Activated CD8-positive, alpha-beta T cell treated with anti-CD3 and anti-CD28 coated beads for 36 hours (primary cell): ENCODE data around the gene ZNF12. TPM values are rescaled to one million over a fixed set of nuclear protein-coding genes. Genes with fewer than 3 reads are reported as not detected.
A peak's percentile ranks its signal among the peaks of the same experiment; 100 is the strongest.
"Not testable (repeated sequence)": the region's sequence is repeated elsewhere in the genome, so short reads cannot be mapped to it uniquely, and the experiment has no call there.

Experiments used
- ATAC-seq: fragments of 200-7000 bp; cut with Tn5 transposase; one replicate; pipeline ENCODE4 v1.10.0; 2021; ENCODE audit warnings: mild to moderate bottlenecking, moderate library complexity
- CTCF ChIA-PET: fragments of 350-600 bp; sonication (Branson Sonifier 250); formaldehyde crosslinking; loops from one replicate; lab custom pipeline; 2021; ENCODE audit warnings: antibody characterized with exemption; lab: Charles Lee
- POLR2A ChIA-PET: fragments of 350-600 bp; sonication (Branson Sonifier 250); formaldehyde crosslinking; loops from one replicate; lab custom pipeline; 2021; ENCODE audit warnings: antibody characterized with exemption; lab: Charles Lee
- DNase-seq: peaks from one replicate; pipeline ENCODE4 v3.0.0-alpha.2; 2020
- H3K27ac Mint-ChIP-seq: one replicate; pipeline ENCODE4 v1.8.0; 2021; ENCODE audit warnings: mild to moderate bottlenecking, mixed read lengths
- H3K27me3 Mint-ChIP-seq: one replicate; pipeline ENCODE4 v1.8.0; 2021; ENCODE audit warnings: mixed read lengths
- H3K36me3 Mint-ChIP-seq: one replicate; pipeline ENCODE4 v1.8.0; 2021; ENCODE audit warnings: low read depth, mixed read lengths
- H3K4me1 Mint-ChIP-seq: one replicate; pipeline ENCODE4 v1.8.0; 2021; ENCODE audit warnings: low read depth, mixed read lengths
- H3K4me3 Mint-ChIP-seq: one replicate; pipeline ENCODE4 v1.8.0; 2021; ENCODE audit warnings: mild to moderate bottlenecking, moderate library complexity, mixed read lengths
- H3K9me3 Mint-ChIP-seq: one replicate; pipeline ENCODE4 v1.8.0; 2021; ENCODE audit warnings: mixed read lengths
- CTCF ChIP-seq: fragments of 200-600 bp; IDR thresholded peaks from one replicate; pipeline ENCODE4 v1.8.0; 2022; ENCODE audit warnings: antibody characterized with exemption, mild to moderate bottlenecking
- intact Hi-C: fragments of 100-400 bp; cut with micrococcal nuclease; formaldehyde crosslinking; loops from one replicate; pipeline ENCODE4 v1.10.0; 2022
- total RNA-seq, 2 experiments: library from RNA; stranded (reverse); gene quantifications; one replicate each; pipeline ENCODE4 v1.2.3, GENCODE V29; 2021

The ZNF12 gene
- total RNA-seq, 2 experiments from 2014 or later, result 20.6 to 22.7 TPM

GRCh38 chr7:6718124-6718523, 11.4 kb upstream of the ZNF12 start:
- no peaks in the 10 kb centered on the region for H3K36me3 Mint-ChIP-seq
- H3K4me3 Mint-ChIP-seq, result no peak overlapping the region
- ATAC-seq (no peak), DNase-seq (no peak)
- ChIA-PET POLR2A (interaction anchor here (0.8 kb wide), 1 partner anchor 9 kb away, joined by 3 read pairs; no protein-coding TSS in a partner anchor), CTCF (no interaction called here)
- intact Hi-C loops, result no loop called here
- H3K27ac Mint-ChIP-seq, result no peak overlapping the region
- peaks cover 3% of the 10 kb centered on the region for H3K4me1 Mint-ChIP-seq
- TF ChIP-seq CTCF, result no peak
- H3K27me3 Mint-ChIP-seq, result peaks cover 15% of the 10 kb centered on the region
- H3K9me3 Mint-ChIP-seq, result no peaks in the 10 kb centered on the region

GRCh38 chr7:6715898-6716297, 9.2 kb upstream of the ZNF12 start:
- CTCF ChIA-PET, H3K27ac Mint-ChIP-seq, H3K4me3 Mint-ChIP-seq, POLR2A ChIA-PET, intact Hi-C loops, H3K36me3 Mint-ChIP-seq, H3K4me1 Mint-ChIP-seq, ATAC-seq, H3K9me3 Mint-ChIP-seq, DNase-seq: not testable (repeated sequence)
- H3K27me3 Mint-ChIP-seq, result peaks cover 14% of the 10 kb centered on the region

- H3K4me1 Mint-ChIP-seq, result peaks cover 3% of the 10 kb centered on the region
These were observed 7.6 kb upstream of the ZNF12 start for GRCh38 chr7:6714360-6714759.

GRCh38 chr7:6709808-6710207, 3.1 kb upstream of the ZNF12 start:
- POLR2A ChIA-PET, result no interaction called here
- Mint-ChIP-seq H3K9me3 (peaks cover 6% of the 10 kb centered on the region), H3K4me1 (peaks cover 17% of the 10 kb centered on the region), H3K4me3 (no peak overlapping the region), H3K36me3 (peaks cover 16% of the 10 kb centered on the region), H3K27me3 (peaks cover 1% of the 10 kb centered on the region), H3K27ac (no peak overlapping the region)
- CTCF ChIA-PET, result no interaction called here
- DNase-seq (peak; percentile 18), ATAC-seq (no peak)
- TF ChIP-seq CTCF, result no peak
- intact Hi-C loops, result no loop called here

More at GRCh38 chr7:6714360-6714759, 7.6 kb upstream of the ZNF12 start:
- no peaks in the 10 kb centered on the region for H3K9me3 Mint-ChIP-seq
- peaks cover 15% of the 10 kb centered on the region for H3K27me3 Mint-ChIP-seq
- H3K27ac Mint-ChIP-seq, result no peak overlapping the region
- H3K4me3 Mint-ChIP-seq, result no peak overlapping the region
- POLR2A ChIA-PET, result no interaction called here
- DNase-seq (no peak), ATAC-seq (no peak)
- CTCF ChIA-PET, result no interaction called here
- TF ChIP-seq CTCF, result no peak
- intact Hi-C loops, result no loop called here
- no peaks in the 10 kb centered on the region for H3K36me3 Mint-ChIP-seq

GRCh38 chr7:6708304-6708703, 1.6 kb upstream of the ZNF12 start:
- ChIA-PET CTCF (interaction anchor here (1.0 kb wide), 1 partner anchor 12 kb away, joined by 3 read pairs; no protein-coding TSS in a partner anchor), POLR2A (no interaction called here)
- peaks cover 1% of the 10 kb centered on the region for H3K27me3 Mint-ChIP-seq
- peaks cover 13% of the 10 kb centered on the region for H3K9me3 Mint-ChIP-seq
- ATAC-seq, result no peak
- no peak overlapping the region for H3K27ac Mint-ChIP-seq
- intact Hi-C loops, result no loop called here
- peaks cover 28% of the 10 kb centered on the region for H3K4me1 Mint-ChIP-seq
- H3K4me3 Mint-ChIP-seq, result no peak overlapping the region
- DNase-seq, result no peak
- peaks cover 28% of the 10 kb centered on the region for H3K36me3 Mint-ChIP-seq
- no peak for TF ChIP-seq CTCF
